Bronchial epithelial cell (primary cell): ENCODE measurements around the gene ELMOD1. TPM values are rescaled to one million over a fixed set of nuclear protein-coding genes. Genes with fewer than 3 reads are reported as not detected.

Experiments
- DNase-seq: peaks from one replicate; pipeline ENCODE4 v3.0.0-alpha.2; 2010; ENCODE audit warnings: low read depth
- FAIRE-seq: peaks from 2 replicates; lab custom pipeline; 2011; peaks lifted over from hg19 to GRCh38; lab: Jason Lieb, UNC
- H3K27me3 ChIP-seq: 2 replicates; pipeline ENCODE4 v1.5.1; 2011; ENCODE audit warnings: low read length; ENCODE audit not compliant: control insufficient read depth, insufficient read depth
- H3K36me3 ChIP-seq: 2 replicates; pipeline ENCODE4 v1.5.1; 2011; ENCODE audit warnings: low read length; ENCODE audit not compliant: control insufficient read depth, insufficient read depth
- H3K4me3 ChIP-seq: 2 replicates; pipeline ENCODE4 v1.5.1; 2011; ENCODE audit warnings: mild to moderate bottlenecking, low read depth, low read length, control low read depth
- total RNA-seq: library from RNA; depleted of rRNA; stranded (reverse); fragments of >200 nt; gene quantifications from 2 replicates; pipeline ENCODE4 v1.2.1, GENCODE V29; 2014
- TF ChIP-seq, protein P1 (sequence below): IDR thresholded peaks from 2 replicates; pipeline ENCODE4 v1.5.1; 2011; ENCODE audit warnings: mild to moderate bottlenecking, moderate library complexity, low read length, control low read depth, inconsistent platforms; ENCODE audit not compliant: insufficient read depth, severe bottlenecking

ELMOD1 gene
- total RNA-seq, 1 donor from 2014 or later: under 0.01 TPM

DNA sequence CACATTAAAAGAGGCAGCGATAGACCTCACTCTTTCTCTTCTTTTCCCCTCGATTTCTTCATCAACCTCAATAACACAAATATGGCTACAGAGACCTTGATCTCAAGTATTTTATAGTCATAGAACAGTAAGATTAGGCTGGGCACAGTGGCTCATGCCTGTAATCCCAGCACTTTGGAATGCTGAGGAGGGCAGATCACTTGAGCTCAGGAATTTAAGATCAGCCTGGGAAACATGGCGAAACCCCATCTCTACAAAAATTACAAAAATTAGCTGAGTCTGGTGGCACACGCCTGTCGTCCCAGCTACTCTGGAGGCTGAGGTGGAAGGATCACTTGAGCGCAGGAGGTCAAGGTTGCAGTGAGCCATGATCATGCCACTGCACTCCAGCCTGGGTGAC, 106.3 kb downstream of the ELMOD1 start:
- Histone ChIP-seq H3K4me3 (no peak overlapping the region), H3K36me3 (no peaks in the 10 kb centered on the region), H3K27me3 (no peaks in the 10 kb centered on the region)
- FAIRE-seq (no peak), DNase-seq (no peak)
- TF ChIP-seq, protein P1, sequence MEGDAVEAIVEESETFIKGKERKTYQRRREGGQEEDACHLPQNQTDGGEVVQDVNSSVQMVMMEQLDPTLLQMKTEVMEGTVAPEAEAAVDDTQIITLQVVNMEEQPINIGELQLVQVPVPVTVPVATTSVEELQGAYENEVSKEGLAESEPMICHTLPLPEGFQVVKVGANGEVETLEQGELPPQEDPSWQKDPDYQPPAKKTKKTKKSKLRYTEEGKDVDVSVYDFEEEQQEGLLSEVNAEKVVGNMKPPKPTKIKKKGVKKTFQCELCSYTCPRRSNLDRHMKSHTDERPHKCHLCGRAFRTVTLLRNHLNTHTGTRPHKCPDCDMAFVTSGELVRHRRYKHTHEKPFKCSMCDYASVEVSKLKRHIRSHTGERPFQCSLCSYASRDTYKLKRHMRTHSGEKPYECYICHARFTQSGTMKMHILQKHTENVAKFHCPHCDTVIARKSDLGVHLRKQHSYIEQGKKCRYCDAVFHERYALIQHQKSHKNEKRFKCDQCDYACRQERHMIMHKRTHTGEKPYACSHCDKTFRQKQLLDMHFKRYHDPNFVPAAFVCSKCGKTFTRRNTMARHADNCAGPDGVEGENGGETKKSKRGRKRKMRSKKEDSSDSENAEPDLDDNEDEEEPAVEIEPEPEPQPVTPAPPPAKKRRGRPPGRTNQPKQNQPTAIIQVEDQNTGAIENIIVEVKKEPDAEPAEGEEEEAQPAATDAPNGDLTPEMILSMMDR: no peak

- peak; percentile 77 for FAIRE-seq
These were observed 108.7 kb downstream of the ELMOD1 start for GRCh38 chr11:107699371-107700285.

GRCh38 chr11:107702109-107702660, 111.2 kb downstream of the ELMOD1 start:
- DNase-seq (no peak), FAIRE-seq (peak; percentile 76)
- H3K4me3 ChIP-seq: no peak overlapping the region
- no peaks in the 10 kb centered on the region for H3K27me3 ChIP-seq
- TF ChIP-seq, protein P1: no peak
- H3K36me3 ChIP-seq: no peaks in the 10 kb centered on the region

More at GRCh38 chr11:107699371-107700285, 108.7 kb downstream of the ELMOD1 start:
- Histone ChIP-seq H3K27me3 (no peaks in the 10 kb centered on the region), H3K36me3 (no peaks in the 10 kb centered on the region), H3K4me3 (no peak overlapping the region)
- DNase-seq: no peak
- TF ChIP-seq, protein P1: no peak

DNA sequence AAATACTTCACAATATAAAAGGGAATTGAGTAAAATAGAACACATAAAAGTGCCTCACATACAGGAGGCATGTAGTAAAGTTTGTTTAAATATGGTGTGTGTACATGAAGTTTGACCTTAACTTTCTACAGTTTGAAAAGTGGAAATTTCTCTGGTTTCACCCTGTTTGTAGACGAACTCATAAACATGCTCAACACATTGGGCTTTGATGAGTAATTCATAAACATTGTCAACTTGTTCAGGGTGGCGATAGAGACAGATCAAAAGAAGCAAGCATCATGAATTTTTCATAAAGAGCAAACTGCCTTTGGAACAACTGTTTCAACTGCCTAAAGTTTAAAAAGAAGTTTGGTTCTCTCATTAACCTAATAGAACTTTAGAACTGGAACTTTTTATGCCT, 111.8 kb downstream of the ELMOD1 start:
- no peak for FAIRE-seq
- DNase-seq: peak; percentile 20
- TF ChIP-seq, protein P1: no peak
- no peaks in the 10 kb centered on the region for H3K27me3 ChIP-seq
- H3K4me3 ChIP-seq: no peak overlapping the region
- H3K36me3 ChIP-seq: no peaks in the 10 kb centered on the region

GRCh38 chr11:107704451-107704850, 113.5 kb downstream of the ELMOD1 start:
- Histone ChIP-seq H3K36me3 (no peaks in the 10 kb centered on the region), H3K4me3 (no peak overlapping the region), H3K27me3 (no peaks in the 10 kb centered on the region)
- TF ChIP-seq, protein P1: no peak
- DNase-seq (peak; percentile 66), FAIRE-seq (peak; percentile 28)
